ENCODE results near the gene TM9SF1. TPM values are rescaled to one million over a fixed set of nuclear protein-coding genes. Genes with fewer than 3 reads are reported as not detected.

Gene TM9SF1
- total and polyA plus RNA-seq, 2 experiments from 2014 or later: 12.6 to 27.5 TPM

- peaks cover 15% of the 10 kb centered on the region for H3F3A ChIP-seq (replicated peaks; ENCODE audit: low read depth)
- H4K20me1 ChIP-seq (replicated peaks; ENCODE audit: insufficient read depth): peaks cover 6% of the 10 kb centered on the region
- DNase-seq (ENCODE audit: low spot score): no peak
- no peaks in the 10 kb centered on the region; the same call in 1 of the 2 replicates for H3K36me3 ChIP-seq (ENCODE audit: insufficient read depth)
- no peaks in the 10 kb centered on the region for H3K27me3 ChIP-seq (ENCODE audit: insufficient read depth)
- H3K9me2 ChIP-seq (ENCODE audit: insufficient read depth): no peaks in the 10 kb centered on the region
- no peak overlapping the region for H3K27ac Mint-ChIP-seq
- ATAC-seq: no peak
- no peaks in the 10 kb centered on the region; the same call in 2 of the 3 replicates for H3K9me3 Mint-ChIP-seq
- no peak overlapping the region for H3K4me2 ChIP-seq
- peaks cover 19% of the 10 kb centered on the region for H3K27me3 Mint-ChIP-seq (ENCODE audit: insufficient read depth, low read depth, poor library complexity)
- no peak overlapping the region for H3K4me3 Mint-ChIP-seq
- no peak overlapping the region for H3K4me3 ChIP-seq
- H3K4me1 Mint-ChIP-seq: peaks cover 25% of the 10 kb centered on the region
- TF ChIP-seq EZH2 (IDR thresholded peaks at IDR 0.05; ENCODE audit: low read depth, unreplicated experiment) (no peak), CTCF (conservative IDR thresholded peaks at IDR 0.05; ENCODE audit: low read depth in 2 of 2) (no peak), NANOG (IDR thresholded peaks at IDR 0.05; ENCODE audit: borderline replicate concordance) (no peak), STAT1 (IDR thresholded peaks at IDR 0.05; ENCODE audit: unreplicated experiment) (no peak), CREB1 (CRISPR knock-in tag; IDR thresholded peaks at IDR 0.05; ENCODE audit: low read depth) (no peak)
- no peak overlapping the region for H3K27ac ChIP-seq (ENCODE audit: low read depth)
- H2AFZ ChIP-seq: no peak overlapping the region
- peaks cover 16% of the 10 kb centered on the region for H3K4me1 ChIP-seq (ENCODE audit: insufficient read depth)
- H3K36me3 Mint-ChIP-seq (ENCODE audit: low read depth): peaks cover 58% of the 10 kb centered on the region
- H3K79me2 ChIP-seq (replicated peaks; ENCODE audit: insufficient read depth): peaks cover 13% of the 10 kb centered on the region; the same call in 1 of the 2 replicates
Measured at GRCh38 chr14:24190416-24190815, 4.8 kb downstream of the TM9SF1 start.

GRCh38 chr14:24189460-24189859 is 5.8 kb downstream of the TM9SF1 start:
- Histone ChIP-seq H4K20me1 (replicated peaks; ENCODE audit: insufficient read depth) (peaks cover 6% of the 10 kb centered on the region), H3K27ac (ENCODE audit: low read depth) (0 out of 2 replicates have a peak overlapping the region, but pooled peaks have one; percentile 55), H3K9me2 (ENCODE audit: insufficient read depth) (no peaks in the 10 kb centered on the region), H3K79me2 (replicated peaks; ENCODE audit: insufficient read depth) (peaks cover 13% of the 10 kb centered on the region; the same call in 1 of the 2 replicates), H3K4me2 (peak overlapping the region; percentile 74), H3F3A (replicated peaks; ENCODE audit: low read depth) (peaks cover 6% of the 10 kb centered on the region), H3K4me3 (no peak overlapping the region; the same call in 1 of the 2 replicates), H3K36me3 (ENCODE audit: insufficient read depth) (no peaks in the 10 kb centered on the region; the same call in 1 of the 2 replicates), H3K4me1 (ENCODE audit: insufficient read depth) (peaks cover 12% of the 10 kb centered on the region), H3K27me3 (ENCODE audit: insufficient read depth) (no peaks in the 10 kb centered on the region), H2AFZ (no peak overlapping the region)
- peaks cover 66% of the 10 kb centered on the region for H3K36me3 Mint-ChIP-seq (ENCODE audit: low read depth)
- DNase-seq (ENCODE audit: low spot score) (no peak), ATAC-seq (no peak)
- H3K4me1 Mint-ChIP-seq: peaks cover 21% of the 10 kb centered on the region
- peaks cover 16% of the 10 kb centered on the region for H3K27me3 Mint-ChIP-seq (ENCODE audit: insufficient read depth, low read depth, poor library complexity)
- H3K9me3 Mint-ChIP-seq: no peaks in the 10 kb centered on the region; the same call in 2 of the 3 replicates
- TF ChIP-seq EZH2 (IDR thresholded peaks at IDR 0.05; ENCODE audit: low read depth, unreplicated experiment): no peak
- H3K4me3 Mint-ChIP-seq: peak overlapping the region; percentile 96
- H3K27ac Mint-ChIP-seq: no peak overlapping the region; the same call in 1 of the 2 replicates

- H3K27ac Mint-ChIP-seq: no peak overlapping the region; the same call in 1 of the 2 replicates
- ATAC-seq: no peak
- no peak overlapping the region for H2AFZ ChIP-seq
Measured at GRCh38 chr14:24189059-24189375, 6.2 kb downstream of the TM9SF1 start.

More at GRCh38 chr14:24189059-24189375, 6.2 kb downstream of the TM9SF1 start:
- Histone ChIP-seq H4K20me1 (replicated peaks; ENCODE audit: insufficient read depth) (peaks cover 6% of the 10 kb centered on the region), H3K4me3 (peak overlapping the region; percentile 94), H3K4me2 (peak overlapping the region; percentile 74), H3K27ac (ENCODE audit: low read depth) (0 out of 2 replicates have a peak overlapping the region, but pooled peaks have one; percentile 55), H3K4me1 (ENCODE audit: insufficient read depth) (peaks cover 10% of the 10 kb centered on the region), H3K79me2 (replicated peaks; ENCODE audit: insufficient read depth) (peaks cover 13% of the 10 kb centered on the region; the same call in 1 of the 2 replicates), H3K27me3 (ENCODE audit: insufficient read depth) (no peaks in the 10 kb centered on the region), H3K9me2 (ENCODE audit: insufficient read depth) (no peaks in the 10 kb centered on the region), H3F3A (replicated peaks; ENCODE audit: low read depth) (peaks cover 1% of the 10 kb centered on the region), H3K36me3 (ENCODE audit: insufficient read depth) (no peaks in the 10 kb centered on the region; the same call in 1 of the 2 replicates)
- Mint-ChIP-seq H3K36me3 (ENCODE audit: low read depth) (peaks cover 67% of the 10 kb centered on the region), H3K4me1 (peaks cover 18% of the 10 kb centered on the region), H3K9me3 (no peaks in the 10 kb centered on the region; the same call in 2 of the 3 replicates), H3K4me3 (peak overlapping the region; percentile 96), H3K27me3 (ENCODE audit: insufficient read depth, low read depth, poor library complexity) (peaks cover 16% of the 10 kb centered on the region)
- TF ChIP-seq CREB1 (CRISPR knock-in tag; IDR thresholded peaks at IDR 0.05; ENCODE audit: low read depth) (no peak), ZNF331 (CRISPR knock-in tag; IDR thresholded peaks at IDR 0.05; ENCODE audit: low read depth) (no peak)
- no peak for DNase-seq (ENCODE audit: low spot score)

All from GM23338 (cell line).